GM19467 (cell line): ENCODE data around the gene GOSR2.
"Not testable (repeated sequence)": the region's sequence is repeated elsewhere in the genome, so short reads cannot be mapped to it uniquely, and the experiment has no call there.

Experiments
- ATAC-seq: cut with Tn5 transposase; IDR thresholded peaks from one replicate; pipeline ENCODE4 v1.9.1; 2021; ENCODE audit warnings: mild to moderate bottlenecking, moderate library complexity; ENCODE audit not compliant: unreplicated experiment

The GOSR2 gene

DNA sequence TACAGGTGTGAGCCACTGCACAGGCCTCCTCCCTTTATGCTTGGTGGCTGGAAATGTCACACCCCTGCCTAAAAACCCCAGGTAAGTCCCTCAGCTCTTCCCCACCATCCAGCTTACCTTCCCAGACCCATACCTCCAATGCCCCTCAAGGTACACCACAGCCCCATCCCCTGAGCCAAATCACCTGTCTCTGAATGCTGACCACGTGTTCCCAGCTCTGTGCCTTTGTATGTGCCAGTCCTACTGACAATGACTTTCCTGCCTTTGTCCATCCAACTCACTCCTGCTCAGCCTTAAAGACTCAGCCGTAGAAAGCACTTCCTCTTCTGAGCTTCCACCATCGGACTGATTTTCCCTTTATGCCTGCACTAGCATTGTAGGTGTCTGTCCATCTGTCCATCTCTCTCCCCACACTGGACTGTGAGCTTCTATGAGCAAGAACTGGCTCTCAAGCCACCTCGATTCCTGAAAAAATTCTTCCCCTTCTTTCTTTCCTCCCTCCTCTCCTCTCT is 30.7 kb upstream of the GOSR2 start:
- ATAC-seq: no peak

DNA sequence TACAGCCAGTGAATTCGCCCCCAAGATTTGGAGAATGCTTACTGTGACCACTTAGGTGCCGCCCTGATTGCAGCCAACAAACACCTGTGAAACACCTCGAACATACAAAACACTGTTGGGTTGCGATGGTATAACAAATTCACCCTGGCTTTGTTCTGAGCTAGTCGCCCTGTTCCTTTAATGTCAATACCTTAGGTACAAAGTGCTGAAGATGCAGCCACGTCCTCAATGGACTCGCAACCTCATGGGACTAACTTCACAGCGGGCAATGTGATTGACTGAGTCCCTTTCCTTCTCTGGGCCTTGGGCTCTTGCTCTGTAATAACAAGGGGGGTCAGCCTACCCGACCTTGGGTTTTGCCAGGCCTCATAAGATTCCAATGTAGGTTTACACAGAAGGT is 28.9 kb upstream of the GOSR2 start:
- no peak for ATAC-seq

DNA sequence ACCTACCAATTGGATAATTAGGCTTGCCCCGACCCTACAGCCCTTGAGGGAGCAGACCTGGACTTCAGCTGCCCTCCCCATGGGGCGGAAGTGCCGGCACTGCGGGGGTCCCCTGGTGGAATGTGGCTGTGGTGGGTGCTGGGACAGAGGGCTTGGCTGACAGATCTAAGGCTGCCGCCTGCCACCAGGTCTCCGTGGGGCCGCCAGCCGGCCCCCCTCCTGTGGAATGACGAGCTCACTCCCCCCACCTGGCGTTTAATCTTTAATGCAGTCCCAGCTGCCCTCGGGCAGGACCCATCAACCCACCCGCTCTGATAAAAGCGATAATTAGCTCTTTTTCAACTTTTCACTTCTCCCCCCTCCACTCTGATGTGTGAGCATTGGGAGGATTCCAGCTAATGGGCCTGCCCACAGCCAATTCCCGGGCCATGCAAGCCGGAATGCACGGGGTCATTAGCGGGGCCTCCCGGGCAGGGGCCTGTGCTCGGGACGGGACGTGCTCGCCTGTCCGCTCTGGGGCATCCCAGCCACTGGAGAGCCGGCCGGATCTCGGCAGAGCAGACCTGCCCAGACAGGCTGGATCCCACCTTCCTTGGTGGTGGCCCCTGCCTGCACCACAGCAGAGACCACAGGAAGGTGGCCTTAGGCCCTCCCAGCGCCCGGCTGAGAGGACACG is 28.3 kb upstream of the GOSR2 start:
- ATAC-seq: no peak

GRCh38 chr17:46895171-46895570 is 27.8 kb upstream of the GOSR2 start:
- ATAC-seq: no peak

DNA sequence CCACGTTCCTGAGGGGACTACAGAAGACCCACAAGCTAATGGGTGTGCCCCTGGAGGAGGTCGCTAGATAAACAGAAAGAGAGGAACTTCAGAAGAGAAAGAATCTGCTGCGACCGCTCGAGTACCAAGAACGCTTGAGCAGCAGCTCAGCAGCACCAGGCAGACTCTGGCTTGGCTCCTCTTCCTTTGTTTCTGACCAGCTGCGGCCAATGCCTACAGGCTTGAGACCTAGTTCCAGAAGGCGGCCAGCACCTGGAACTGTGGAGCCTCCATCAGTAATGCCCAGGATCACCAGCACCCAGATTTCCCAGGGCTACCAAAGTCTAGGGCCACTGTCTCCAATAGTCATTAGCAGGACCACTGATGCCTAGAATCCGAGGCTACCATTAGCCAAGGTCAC is 26.0 kb upstream of the GOSR2 start:
- no peak for ATAC-seq

DNA sequence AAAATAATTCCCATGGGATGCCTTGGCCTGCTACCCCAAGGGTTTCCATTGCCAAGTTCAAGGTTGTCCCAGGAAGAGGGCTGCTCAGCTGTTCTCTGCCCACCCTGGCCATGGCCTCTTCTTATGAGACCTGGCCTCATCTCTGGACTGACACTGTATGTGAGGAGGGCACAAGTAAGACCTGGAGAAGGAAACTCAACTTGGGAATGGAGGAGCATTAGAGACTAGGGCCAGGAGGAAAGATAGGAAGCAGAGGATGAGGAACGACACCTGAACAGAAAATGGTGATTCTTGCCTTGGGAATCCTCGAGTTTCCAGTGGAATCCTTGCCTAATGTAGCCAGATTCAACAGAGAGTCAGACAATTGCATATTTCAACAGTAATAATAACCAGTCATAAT is 24.6 kb upstream of the GOSR2 start:
- no peak for ATAC-seq

DNA sequence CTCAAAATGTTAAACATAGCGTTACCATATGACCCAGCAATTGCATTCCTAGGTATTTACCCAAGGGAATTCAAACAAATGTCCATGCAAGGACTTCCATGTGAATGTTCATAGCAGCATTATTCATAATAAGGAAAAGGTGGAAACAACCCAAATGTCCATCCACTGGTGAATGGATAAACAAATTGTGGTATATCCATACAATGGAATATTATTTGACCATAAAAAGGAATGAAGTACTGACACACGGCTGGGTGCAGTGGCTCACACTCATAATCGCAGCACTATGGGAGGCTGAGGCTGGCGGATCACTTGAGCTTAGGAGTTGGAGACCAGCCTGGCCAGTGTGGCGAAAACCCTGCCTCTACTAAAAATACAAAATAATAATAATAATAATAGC is 24.1 kb upstream of the GOSR2 start:
- no peak for ATAC-seq

DNA sequence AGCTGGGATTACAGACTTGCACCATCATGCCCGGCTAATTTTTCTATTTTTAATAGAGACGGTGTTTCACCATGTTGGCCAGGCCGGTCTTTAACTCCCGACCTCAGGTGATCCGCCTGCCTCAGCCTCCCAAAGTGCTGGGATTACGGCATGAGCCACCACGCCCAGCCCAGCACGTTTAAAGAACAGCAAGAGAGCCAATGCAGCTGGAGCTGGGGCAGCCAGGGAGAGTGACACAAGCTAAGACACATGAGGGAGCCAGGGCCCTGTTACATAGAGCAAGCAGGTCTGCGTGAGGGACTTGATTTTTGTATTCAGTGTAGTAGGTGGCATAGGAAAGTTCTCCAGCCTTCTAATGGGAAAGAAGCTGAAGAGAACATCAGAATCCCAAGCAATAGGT is 21.7 kb upstream of the GOSR2 start:
- ATAC-seq: no peak

GRCh38 chr17:46903762-46904672 is 18.9 kb upstream of the GOSR2 start:
- ATAC-seq: no peak

DNA sequence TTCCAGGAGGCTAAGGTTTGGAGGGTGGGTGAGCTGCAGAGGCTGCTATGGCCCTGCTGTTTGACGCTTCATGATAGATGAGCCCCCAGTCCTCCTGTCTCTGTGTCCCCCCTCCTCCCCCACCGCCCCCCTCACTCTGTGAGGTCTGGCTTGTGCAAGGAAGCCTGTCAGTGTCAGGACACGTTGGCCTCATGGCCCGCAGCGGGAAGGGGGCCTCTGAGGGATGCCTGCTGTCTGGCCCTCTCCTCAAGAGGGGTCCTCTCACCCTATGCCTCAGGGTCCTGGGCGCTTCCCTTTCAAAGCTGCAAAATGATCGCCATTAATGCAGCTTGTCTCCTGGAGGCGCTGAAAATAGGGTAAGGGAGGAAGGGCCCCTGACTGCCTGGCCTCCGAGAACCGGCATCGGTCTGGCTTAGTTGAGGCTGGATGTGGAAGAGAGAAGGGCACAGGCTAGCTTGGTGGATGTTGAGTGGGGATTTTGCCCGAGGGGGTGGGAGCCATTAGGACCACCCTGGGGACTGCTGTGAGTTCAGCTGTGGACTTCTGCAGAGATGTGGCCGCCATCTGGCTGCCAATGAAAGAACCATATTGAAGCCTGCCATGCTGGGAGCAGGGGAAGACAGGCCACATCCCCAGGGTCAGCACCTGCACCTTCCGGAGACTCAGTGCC is 14.8 kb upstream of the GOSR2 start:
- no peak for ATAC-seq

GRCh38 chr17:46910179-46910927 is 12.6 kb upstream of the GOSR2 start:
- ATAC-seq: no peak

DNA sequence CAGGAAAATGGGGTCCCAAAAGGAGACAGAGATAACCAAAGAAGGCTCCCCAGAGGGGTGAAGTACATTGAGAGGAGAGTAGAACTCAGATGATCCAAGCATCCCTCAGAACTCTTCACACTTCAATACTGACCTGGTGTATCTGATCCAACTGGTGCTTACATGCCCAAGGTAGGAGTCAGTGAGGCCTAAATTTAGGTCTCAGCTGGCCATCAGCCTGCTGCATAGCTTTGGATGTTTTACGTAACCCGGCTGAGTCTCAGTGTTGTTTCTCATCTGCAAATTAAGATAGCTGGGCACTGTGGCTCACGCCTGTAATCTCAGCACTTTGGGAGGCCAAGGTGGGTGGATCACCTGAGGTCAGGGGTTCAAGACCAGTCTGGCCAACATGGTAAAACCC is 11.6 kb upstream of the GOSR2 start:
- no peak for ATAC-seq

GRCh38 chr17:46915596-46915995 is 7.4 kb upstream of the GOSR2 start:
- no peak for ATAC-seq

DNA sequence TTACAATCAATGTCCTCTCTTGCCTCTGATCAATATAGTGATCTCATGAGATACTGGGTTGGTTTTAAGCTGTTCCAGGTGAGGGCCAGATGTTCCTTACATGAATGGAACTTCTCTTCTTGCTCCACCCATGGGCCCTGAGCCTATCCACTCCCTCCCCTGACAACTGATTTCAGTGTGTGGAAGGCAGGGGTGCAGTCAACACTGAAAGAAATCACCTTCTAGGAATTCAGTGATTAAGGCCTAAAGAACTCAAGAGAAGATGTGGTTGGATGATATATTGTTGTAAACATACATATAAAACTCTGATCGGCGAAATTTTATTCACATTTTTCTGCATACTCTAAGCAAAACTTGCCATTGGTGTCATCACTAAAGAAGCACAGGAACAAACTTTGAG is 6.7 kb upstream of the GOSR2 start:
- ATAC-seq: no peak

DNA sequence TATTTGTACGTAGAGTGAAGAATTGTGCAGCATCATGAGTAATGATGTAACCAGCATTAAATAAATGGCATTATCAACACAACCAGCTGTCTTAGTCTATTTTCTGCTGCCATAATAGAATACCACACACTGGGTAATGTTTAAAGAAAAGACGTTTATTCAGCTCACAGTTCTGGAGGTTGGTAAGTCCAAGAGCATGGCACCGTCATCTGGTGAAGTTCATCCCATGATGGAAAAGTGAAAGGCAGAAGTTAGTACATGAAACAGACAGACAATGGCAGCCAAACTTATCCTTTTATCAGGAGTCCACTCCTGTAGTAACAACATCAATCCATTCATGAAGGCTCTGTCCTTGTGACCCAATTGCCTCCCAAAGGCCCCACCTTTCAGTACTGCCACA is 6.3 kb upstream of the GOSR2 start:
- no peak for ATAC-seq

- no peak for ATAC-seq
Observed at GRCh38 chr17:46917041-46917440, 5.9 kb upstream of the GOSR2 start.

GRCh38 chr17:46917516-46917915 is 5.4 kb upstream of the GOSR2 start:
- no peak for ATAC-seq

DNA sequence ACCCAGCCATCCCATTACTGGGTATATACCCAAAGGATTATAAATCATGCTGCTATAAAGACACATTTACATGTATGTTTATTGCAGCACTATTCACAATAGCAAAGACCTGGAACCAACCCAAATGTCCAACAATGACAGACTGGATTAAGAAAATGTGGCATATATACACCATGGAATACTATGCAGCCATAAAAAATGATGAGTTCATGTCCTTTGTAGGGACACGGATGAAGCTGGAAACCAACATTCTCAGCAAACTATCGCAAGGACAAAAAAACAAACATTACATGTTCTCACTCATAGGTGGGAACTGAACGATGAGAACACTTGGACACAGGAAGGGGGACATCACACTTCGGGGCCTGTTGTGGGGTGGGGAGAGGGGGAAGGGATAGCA is 998 bp upstream of the GOSR2 start:
- not testable (repeated sequence) for ATAC-seq

- ATAC-seq: no peak
Observed at GRCh38 chr17:46922487-46922803, 515 bp upstream of the GOSR2 start.

- no peak for ATAC-seq
Observed at GRCh38 chr17:46925185-46925868, 2.4 kb downstream of the GOSR2 start.
